Esophagus muscularis mucosa (tissue), 4 donors: ENCODE measurements around the gene MDM2. TPM values are rescaled to one million over a fixed set of nuclear protein-coding genes. Genes with fewer than 3 reads are reported as not detected.
"Not testable (repeated sequence)": the region's sequence is repeated elsewhere in the genome, so short reads cannot be mapped to it uniquely, and the experiment has no call there.

Source experiments
- DNase-seq: peaks from one replicate; pipeline ENCODE4 v3.0.0-alpha.2; 2017; ENCODE audit errors: extremely low spot score
- H3K27ac ChIP-seq, 4 donors: fragments of 200-600 bp; sonication (generic); replicated peaks in 1 of 4; 1 replicate in 3 of 4; 2 replicates in 1 of 4; pipeline ENCODE4 v1.5.1; 2016 to 2019; ENCODE audit warnings: mild to moderate bottlenecking in 1 of 4
- H3K27me3 ChIP-seq, 4 donors: fragments of 200-600 bp; sonication (generic); one replicate each; pipeline versions ENCODE4 v1.5.1 to v1.6.0; 2016 to 2019
- H3K36me3 ChIP-seq, 4 donors: fragments of 200-600 bp; sonication (generic); one replicate each; pipeline ENCODE4 v1.5.1; 2016 to 2019
- H3K4me1 ChIP-seq, 4 donors: fragments of 200-600 bp; sonication (generic); one replicate each; pipeline ENCODE4 v1.5.1; 2016 to 2019
- H3K4me3 ChIP-seq, 4 donors: fragments of 200-600 bp; sonication (generic); 1 replicate in 2 of 4; 2 replicates in 2 of 4; pipeline ENCODE4 v1.5.1; 2016 to 2019; ENCODE audit warnings: mild to moderate bottlenecking in 4 of 4, moderate library complexity in 1 of 4
- H3K9me3 ChIP-seq, 4 donors: fragments of 200-600 bp; sonication (generic); 1 replicate in 3 of 4; 2 replicates in 1 of 4; pipeline ENCODE4 v1.5.1; 2016 to 2019
- EP300 ChIP-seq: sonication (generic); formaldehyde crosslinking; IDR thresholded peaks from one replicate; pipeline ENCODE4 v1.6.1; 2017; ENCODE audit warnings: antibody characterized with exemption
- POLR2A ChIP-seq: fragments of 450-650 bp; IDR thresholded peaks from one replicate; pipeline ENCODE4 v1.6.1; 2017; ENCODE audit warnings: antibody characterized with exemption, moderate library complexity, mild to moderate bottlenecking, low read depth
- POLR2AphosphoS5 ChIP-seq, 2 donors: sonication (generic); formaldehyde crosslinking; IDR thresholded peaks; one replicate each; pipeline ENCODE4 v1.6.1; 2017; ENCODE audit warnings: antibody characterized with exemption in 2 of 2
- WGBS: methylation state at CpG from one replicate; pipeline ENCODE4 v1.1.5; 2018; 5-methylcytosine and 5-hydroxymethylcytosine counted together
- intact Hi-C: fragments of 100-400 bp; cut with DNase I; formaldehyde crosslinking; loops from one replicate; pipeline ENCODE4 v1.15.1; 2023
- total RNA-seq, 4 donors: library from RNA; depleted of rRNA; stranded (reverse); fragments of >200 nt; gene quantifications; one replicate each; pipeline versions ENCODE4 v1.1.0 to v1.2.1, GENCODE V29; 2016
- TF ChIP-seq, protein P1 (sequence below), 3 experiments: fragments of 200-600 bp in 2 of 3; fragments of 450-650 bp in 1 of 3; sonication (generic) in 2 of 3; IDR thresholded peaks; one replicate each; pipeline ENCODE4 v1.5.1; 2017 to 2019; ENCODE audit warnings: antibody characterized with exemption in 3 of 3, mild to moderate bottlenecking in 2 of 3, moderate library complexity in 1 of 3

The MDM2 gene
- total RNA-seq, 4 donors from 2014 or later = 33.3 to 47.2 (median 40.0) TPM

DNA sequence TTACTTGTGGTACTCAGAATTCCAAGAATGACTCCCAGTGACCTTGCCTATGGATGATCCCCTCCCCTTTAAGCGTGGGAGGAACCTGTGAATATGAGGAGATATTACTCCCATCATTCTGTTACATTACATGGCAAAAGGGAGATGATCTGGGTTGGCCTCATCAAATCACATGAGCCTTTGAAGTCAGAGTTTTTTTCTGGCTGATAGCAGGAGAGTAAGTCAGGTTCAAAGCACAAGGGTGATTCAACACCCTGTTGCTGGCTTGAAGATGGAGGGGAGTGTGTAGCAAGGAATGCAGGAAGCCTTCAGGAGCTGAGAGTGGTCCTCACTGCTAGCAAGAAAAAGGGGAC is 9.1 kb upstream of the MDM2 start:
- Histone ChIP-seq H3K27ac (no peak overlapping the region), H3K9me3 (no peaks in the 10 kb centered on the region), H3K36me3 (no peaks in the 10 kb centered on the region), H3K4me3 (no peak overlapping the region), H3K27me3 (no peaks in the 10 kb centered on the region), H3K4me1 (no peaks in the 10 kb centered on the region)
- WGBS = 86% methylated on average over 1 of the region's 1 CpG
- intact Hi-C loops = no loop called here
- no peak for TF ChIP-seq POLR2A
- TF ChIP-seq, protein P1, sequence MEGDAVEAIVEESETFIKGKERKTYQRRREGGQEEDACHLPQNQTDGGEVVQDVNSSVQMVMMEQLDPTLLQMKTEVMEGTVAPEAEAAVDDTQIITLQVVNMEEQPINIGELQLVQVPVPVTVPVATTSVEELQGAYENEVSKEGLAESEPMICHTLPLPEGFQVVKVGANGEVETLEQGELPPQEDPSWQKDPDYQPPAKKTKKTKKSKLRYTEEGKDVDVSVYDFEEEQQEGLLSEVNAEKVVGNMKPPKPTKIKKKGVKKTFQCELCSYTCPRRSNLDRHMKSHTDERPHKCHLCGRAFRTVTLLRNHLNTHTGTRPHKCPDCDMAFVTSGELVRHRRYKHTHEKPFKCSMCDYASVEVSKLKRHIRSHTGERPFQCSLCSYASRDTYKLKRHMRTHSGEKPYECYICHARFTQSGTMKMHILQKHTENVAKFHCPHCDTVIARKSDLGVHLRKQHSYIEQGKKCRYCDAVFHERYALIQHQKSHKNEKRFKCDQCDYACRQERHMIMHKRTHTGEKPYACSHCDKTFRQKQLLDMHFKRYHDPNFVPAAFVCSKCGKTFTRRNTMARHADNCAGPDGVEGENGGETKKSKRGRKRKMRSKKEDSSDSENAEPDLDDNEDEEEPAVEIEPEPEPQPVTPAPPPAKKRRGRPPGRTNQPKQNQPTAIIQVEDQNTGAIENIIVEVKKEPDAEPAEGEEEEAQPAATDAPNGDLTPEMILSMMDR (IDR thresholded peaks at IDR 0.05) = no peak
- TF ChIP-seq EP300 = no peak
- TF ChIP-seq POLR2AphosphoS5 (IDR thresholded peaks at IDR 0.05) = no peak
- no peak for DNase-seq

DNA sequence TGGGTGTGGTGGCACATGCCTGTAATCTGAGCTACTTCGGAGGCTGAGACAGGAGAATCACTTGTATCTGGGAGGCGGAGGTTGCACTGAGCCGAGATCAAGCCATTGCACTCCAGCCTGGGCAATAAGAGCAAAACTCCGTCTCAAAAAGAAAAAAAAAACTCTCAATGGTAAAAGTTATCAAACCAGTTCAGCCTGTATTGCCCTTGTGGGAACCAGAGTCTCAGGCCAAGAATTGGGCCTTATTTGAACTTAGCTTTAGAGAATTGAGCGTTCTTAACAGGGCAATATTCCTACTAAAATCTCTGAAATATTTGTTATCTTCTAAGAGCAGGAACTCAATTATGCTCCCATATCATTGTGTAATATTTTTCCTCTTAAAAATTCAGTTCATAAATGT is 7.7 kb upstream of the MDM2 start:
- Histone ChIP-seq H3K27ac (no peak overlapping the region), H3K27me3 (no peaks in the 10 kb centered on the region), H3K9me3 (no peaks in the 10 kb centered on the region), H3K4me1 (no peaks in the 10 kb centered on the region), H3K36me3 (no peaks in the 10 kb centered on the region), H3K4me3 (no peak overlapping the region)
- TF ChIP-seq, protein P1 (IDR thresholded peaks at IDR 0.05) = no peak
- TF ChIP-seq POLR2AphosphoS5 (IDR thresholded peaks at IDR 0.05) (no peak), POLR2A (no peak), EP300 (no peak)
- intact Hi-C loops = no loop called here
- DNase-seq = no peak
- 96% methylated on average over 5 of the region's 5 CpGs for WGBS

DNA sequence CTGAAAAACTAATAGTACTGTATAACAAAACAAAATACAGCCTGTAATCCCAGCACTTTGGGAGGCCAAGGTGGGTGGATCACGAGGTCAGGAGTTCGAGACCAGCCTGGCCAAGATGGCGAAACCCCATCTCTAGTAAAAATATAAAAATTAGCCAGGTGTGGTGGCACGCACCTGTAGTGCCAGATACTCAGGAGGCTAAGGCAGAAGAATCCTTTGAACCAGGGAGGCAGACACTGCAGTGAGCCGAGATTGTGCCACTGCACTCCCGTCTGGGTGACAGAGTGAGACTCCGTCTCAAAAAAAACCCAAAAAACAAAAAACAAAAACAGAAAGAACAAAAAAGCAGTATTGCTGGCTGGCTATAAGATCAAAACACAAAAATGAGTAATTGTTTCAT is 6.9 kb upstream of the MDM2 start:
- H3K36me3 ChIP-seq, DNase-seq, intact Hi-C loops, H3K4me3 ChIP-seq, H3K27ac ChIP-seq, H3K27me3 ChIP-seq, H3K9me3 ChIP-seq, H3K4me1 ChIP-seq: not testable (repeated sequence)
- 96% methylated on average over 7 of the region's 7 CpGs for WGBS

DNA sequence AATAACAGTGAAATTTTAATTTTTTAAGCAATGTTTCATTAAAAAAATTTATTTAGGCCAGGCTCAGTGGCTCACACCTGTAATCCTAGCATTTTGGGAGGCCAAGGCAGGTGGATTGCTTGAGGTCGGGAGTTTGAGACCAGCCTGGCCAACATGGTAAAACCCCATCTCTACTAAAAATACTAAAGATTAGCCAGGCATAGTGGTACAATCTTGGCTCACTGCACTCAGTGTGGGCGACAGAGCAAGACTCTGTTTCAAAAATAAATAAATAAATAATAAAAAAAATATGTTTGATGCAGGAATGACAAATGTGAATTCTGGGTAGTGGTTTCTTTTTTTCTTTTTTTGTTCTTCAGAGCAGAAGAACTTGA is 5.6 kb upstream of the MDM2 start:
- WGBS = 71% methylated on average over 2 of the region's 2 CpGs
- DNase-seq, H3K4me3 ChIP-seq, H3K4me1 ChIP-seq, H3K27me3 ChIP-seq, H3K9me3 ChIP-seq, intact Hi-C loops, H3K36me3 ChIP-seq, H3K27ac ChIP-seq: not testable (repeated sequence)

DNA sequence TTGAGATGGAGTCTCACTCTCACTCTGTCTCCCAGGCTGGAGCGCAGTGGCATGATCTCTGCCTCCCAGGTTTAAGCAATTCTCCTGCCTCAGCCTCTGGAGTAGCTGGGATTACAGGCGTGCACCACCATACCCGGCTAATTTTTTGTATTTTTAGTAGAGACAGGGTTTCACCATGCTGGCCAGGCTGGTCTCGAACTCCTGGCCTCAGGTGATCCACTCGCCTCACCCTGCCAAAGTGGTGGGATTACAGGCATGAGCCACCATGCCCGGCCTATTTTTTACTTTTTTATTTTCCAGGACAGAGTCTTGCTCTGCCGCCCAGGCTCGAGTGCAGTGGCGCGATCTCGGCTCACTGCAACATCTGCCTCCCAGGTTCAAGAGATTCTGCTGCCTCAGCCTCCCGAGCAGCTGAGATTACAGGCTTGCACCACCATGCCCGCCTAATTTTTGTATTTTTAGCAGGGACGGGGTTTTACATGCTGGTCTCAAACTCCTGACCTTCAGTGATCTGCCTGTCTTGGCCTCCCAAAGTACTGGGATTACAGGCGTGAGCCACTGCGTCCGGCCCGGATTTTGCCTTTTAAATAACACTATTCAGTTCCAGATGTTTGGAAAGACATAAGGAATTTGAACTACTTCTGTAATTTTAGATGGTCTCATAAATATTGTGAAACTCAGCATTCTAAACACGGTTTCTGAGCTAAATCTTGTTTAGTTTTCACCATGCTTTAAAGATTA is 4.9 kb upstream of the MDM2 start:
- 94% methylated on average over 19 of the region's 19 CpGs for WGBS
- H3K4me1 ChIP-seq, DNase-seq, H3K27me3 ChIP-seq, H3K27ac ChIP-seq, intact Hi-C loops, H3K9me3 ChIP-seq, H3K4me3 ChIP-seq, H3K36me3 ChIP-seq: not testable (repeated sequence)

DNA sequence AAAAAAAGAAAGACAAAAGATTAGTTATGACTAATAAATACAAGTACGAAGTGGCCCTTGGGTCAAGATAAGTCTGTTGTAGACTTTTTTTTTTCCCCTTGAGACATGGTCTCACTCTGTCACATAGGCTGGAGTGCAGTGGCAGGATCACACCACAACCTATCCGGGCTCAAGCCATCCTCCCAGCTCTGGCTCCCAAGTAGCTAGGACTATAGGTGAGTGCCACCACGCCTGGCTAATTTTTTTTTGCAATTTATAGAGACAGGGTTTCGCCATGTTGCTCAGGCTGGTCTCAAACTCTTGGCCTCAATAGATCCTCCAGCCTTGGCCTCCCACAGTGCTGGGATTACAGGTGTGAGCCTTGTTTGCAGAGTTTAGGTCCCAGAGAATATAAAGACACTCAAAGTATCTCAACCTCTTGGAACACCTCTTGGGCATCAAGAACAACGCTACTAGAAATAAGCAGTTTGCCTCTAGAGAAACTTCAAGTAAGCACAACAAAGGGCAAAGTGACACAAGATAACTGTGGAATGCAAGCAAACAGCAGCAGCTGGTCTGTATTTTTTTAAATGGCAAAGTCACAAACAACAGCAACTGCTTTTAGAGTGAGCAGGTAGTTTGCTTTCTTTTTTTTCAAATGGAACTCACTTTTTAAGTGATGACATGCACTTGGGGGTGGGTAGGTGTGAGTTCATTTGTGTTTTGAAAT is 3.9 kb upstream of the MDM2 start:
- no peak for DNase-seq
- Histone ChIP-seq H3K27ac (no peak overlapping the region), H3K4me3 (no peak overlapping the region), H3K27me3 (no peaks in the 10 kb centered on the region), H3K36me3 (no peaks in the 10 kb centered on the region), H3K9me3 (no peaks in the 10 kb centered on the region), H3K4me1 (peaks cover 4 to 8% (median 7%) of the 10 kb centered on the region in 4 donors)
- no peak for TF ChIP-seq POLR2A
- TF ChIP-seq POLR2AphosphoS5 (IDR thresholded peaks at IDR 0.05) = no peak
- TF ChIP-seq EP300 = no peak
- TF ChIP-seq, protein P1 (IDR thresholded peaks at IDR 0.05) = no peak
- intact Hi-C loops = no loop called here
- 96% methylated on average over 5 of the region's 5 CpGs for WGBS
